DND-41 (cell line): Measurements from ENCODE around the gene C1orf198.

Experiments
- CTCF ChIP-seq: IDR thresholded peaks from 2 replicates; pipeline ENCODE4 v1.5.1; 2012; ENCODE audit warnings: borderline replicate concordance, low read length, moderate library complexity, mild to moderate bottlenecking; ENCODE audit not compliant: poor library complexity, severe bottlenecking; ENCODE audit errors: extremely low read depth
- EZH2 ChIP-seq: IDR thresholded peaks from 3 replicates; pipeline ENCODE4 v1.6.1; 2012; ENCODE audit warnings: borderline replicate concordance, low read depth, mild to moderate bottlenecking, moderate library complexity, low read length, inconsistent platforms; ENCODE audit not compliant: severe bottlenecking

DNA sequence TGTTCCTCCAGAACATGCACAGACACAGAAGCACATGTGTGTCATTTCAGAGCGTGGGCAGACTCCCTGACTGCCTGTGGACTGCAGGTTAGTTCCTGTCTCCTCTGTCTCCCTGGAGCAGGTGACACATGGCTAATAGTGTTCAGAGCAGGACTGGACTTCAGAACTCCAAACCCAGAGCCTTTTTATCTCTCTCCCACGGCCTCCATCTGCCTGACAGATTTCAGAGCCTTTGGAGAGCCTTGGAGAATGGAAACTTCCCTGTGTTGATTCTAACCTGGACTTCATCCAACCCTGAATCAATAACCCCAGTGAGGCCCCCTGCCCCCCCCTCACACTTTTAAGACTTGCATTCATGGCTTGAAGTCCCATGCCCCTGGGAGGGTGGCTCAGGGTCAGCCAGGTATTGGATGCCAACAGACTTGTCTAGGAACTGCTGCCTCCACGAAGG, 44.4 kb downstream of the C1orf198 start:
- TF ChIP-seq CTCF (no peak), EZH2 (no peak)
